RWPE1 (cell line): Measurements from ENCODE around the gene PNKP.

Source experiments
- CTCF ChIA-PET: fragments of 350-600 bp; sonication (Branson Sonifier 250); formaldehyde crosslinking; extraction: SDS; loops from one replicate; lab custom pipeline; 2021; lab: Yijun Ruan, JAX
- POLR2A ChIA-PET: fragments of 400-600 bp; formaldehyde crosslinking; extraction: SDS; loops from one replicate; lab custom pipeline; 2020; ENCODE audit warnings: antibody characterized with exemption; ENCODE audit not compliant: low non-redundant PET; lab: Yijun Ruan, JAX
- DNase-seq: peaks from one replicate; pipeline ENCODE4 v3.0.0; 2012; ENCODE audit warnings: low spot score
- H3K27ac ChIP-seq: fragments of 450-650 bp; 2 replicates; pipeline ENCODE4 v1.5.1; 2017
- CTCF ChIP-seq: fragments of 450-650 bp; conservative IDR thresholded peaks from 2 replicates; pipeline ENCODE4 v1.5.1; 2017; ENCODE audit warnings: low read depth, mild to moderate bottlenecking

PNKP gene

DNA sequence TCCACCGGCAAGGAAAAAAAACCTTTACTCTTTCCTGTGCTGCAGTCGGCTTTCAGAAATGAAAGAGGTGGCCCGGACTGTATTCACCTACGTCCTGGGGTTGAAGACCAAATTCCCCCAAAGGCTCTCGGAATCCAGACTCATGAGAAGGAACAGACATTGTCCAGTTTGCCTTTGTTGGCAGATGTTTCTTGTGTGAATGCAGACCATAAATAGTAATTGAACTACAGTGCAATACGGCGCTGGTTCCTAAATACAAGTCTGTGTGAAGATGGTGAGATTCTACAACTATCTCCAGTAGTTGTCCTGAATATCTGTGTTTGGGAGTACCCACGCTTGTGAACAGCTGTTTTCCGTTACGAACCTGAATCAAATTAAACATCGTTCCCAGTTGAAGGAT, 27.7 kb downstream of the PNKP start:
- ChIA-PET CTCF (interaction anchor here (0.6 kb wide), 1 partner anchor 545 kb away, joined by 3 read pairs; no protein-coding TSS in a partner anchor), POLR2A (no interaction called here)
- no peak overlapping the region for H3K27ac ChIP-seq
- no peak for TF ChIP-seq CTCF
- no peak for DNase-seq

GRCh38 chr19:49838885-49839588, 28.3 kb downstream of the PNKP start:
- CTCF ChIA-PET, result interaction anchor here (0.6 kb wide), 1 partner anchor 544 kb away, joined by 3 read pairs; no protein-coding TSS in a partner anchor

GRCh38 chr19:49837425-49837824, 30.0 kb downstream of the PNKP start:
- POLR2A ChIA-PET, result no interaction called here
- TF ChIP-seq CTCF, result no peak
- H3K27ac ChIP-seq, result peak overlapping the region; percentile 11; the same call in 1 of the 2 replicates
- CTCF ChIA-PET, result no interaction called here
- DNase-seq, result no peak

More at GRCh38 chr19:49838885-49839588, 28.3 kb downstream of the PNKP start:
- DNase-seq, result no peak
- no peak overlapping the region for H3K27ac ChIP-seq
- POLR2A ChIA-PET, result interaction anchor here (0.6 kb wide), 1 partner anchor 20 kb away, joined by 10 read pairs; no protein-coding TSS in a partner anchor
- TF ChIP-seq CTCF, result no peak

DNA sequence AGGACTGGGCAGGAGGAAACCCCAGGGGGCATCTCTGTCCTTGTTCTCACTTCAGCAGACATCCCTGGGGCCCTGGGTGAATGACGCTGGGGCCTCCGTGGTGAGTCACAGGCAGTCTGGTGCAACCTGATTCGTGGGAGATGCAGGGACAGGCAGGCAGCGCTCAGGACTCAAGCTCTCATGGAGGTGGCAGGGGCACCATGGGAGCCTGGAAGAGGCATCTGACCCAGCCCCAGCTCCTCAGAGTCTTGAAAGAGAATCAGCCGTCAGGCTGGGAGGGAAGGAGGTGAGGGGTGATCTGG, 30.4 kb downstream of the PNKP start:
- CTCF ChIA-PET, result interaction anchor here (0.6 kb wide), 1 partner anchor 29 kb away, joined by 3 read pairs; no protein-coding TSS in a partner anchor
- no peak for TF ChIP-seq CTCF
- peak overlapping the region; percentile 11; the same call in 1 of the 2 replicates for H3K27ac ChIP-seq
- DNase-seq, result no peak
- POLR2A ChIA-PET, result no interaction called here

DNA sequence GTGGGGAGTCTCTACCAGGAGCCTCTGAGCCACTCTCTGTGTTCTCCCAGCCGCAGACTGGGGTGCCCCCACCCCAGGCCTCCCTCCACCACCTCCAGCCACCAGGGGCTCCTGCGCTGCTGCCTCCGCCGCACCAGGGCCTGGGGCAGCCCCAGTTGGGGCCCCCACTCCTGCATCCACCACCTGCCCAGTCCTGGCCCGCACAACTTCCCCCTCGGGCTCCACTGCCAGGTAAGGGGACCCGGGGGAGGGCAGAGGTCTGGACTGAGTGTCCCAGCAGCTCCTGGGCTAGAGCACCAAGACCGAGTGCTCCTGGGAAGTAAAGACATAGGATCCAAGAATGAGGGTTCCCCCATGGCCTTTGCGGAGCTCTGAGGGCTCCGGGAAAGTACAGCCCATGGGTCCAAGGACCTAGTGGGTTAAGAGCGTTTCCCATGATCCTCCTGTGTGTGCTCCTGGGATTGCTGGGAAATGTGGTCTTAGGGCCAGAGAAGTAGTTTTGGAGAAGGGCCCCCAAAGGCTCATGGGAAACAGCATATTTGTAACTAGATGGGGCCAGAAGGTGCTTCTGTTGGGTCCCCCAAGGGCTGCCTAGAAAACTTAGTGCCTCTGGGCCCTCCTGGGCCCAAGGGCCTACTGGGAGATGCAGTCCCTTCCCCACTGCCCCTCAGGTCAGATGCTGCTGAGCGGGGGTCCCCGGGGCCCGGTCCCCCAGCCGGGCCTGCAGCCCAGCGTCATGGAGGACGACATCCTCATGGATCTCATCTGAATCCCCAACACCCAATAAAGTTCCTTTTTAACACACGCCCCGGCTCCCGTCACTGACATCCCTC, 31.0 kb downstream of the PNKP start:
- no peak for TF ChIP-seq CTCF
- POLR2A ChIA-PET, result no interaction called here
- CTCF ChIA-PET, result interaction anchor here (0.5 to 0.6 kb wide), 2 partner anchors 26 to 30 kb away, joined by 3 to 4 read pairs; no protein-coding TSS in a partner anchor
- no peak for DNase-seq
- peak overlapping the region; percentile 11; the same call in 1 of the 2 replicates for H3K27ac ChIP-seq

DNA sequence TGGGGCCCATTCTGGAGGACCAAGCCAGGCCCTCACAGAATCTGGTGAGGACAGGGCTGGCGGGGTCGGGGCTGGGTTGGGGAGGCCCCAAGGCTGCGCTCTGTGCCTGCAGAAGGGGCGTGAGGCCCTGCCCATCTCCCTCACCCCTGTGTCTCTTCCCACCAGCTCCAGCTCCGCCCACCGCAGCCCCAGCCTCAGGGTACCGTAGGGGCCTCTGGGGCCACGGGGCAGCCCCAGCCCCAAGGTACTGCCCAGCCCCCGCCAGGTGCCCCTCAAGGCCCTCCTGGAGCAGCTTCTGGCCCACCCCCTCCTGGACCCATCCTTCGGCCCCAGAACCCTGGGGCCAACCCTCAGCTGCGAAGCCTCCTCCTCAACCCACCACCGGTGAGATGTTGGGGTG, 31.8 kb downstream of the PNKP start:
- DNase-seq, result no peak
- TF ChIP-seq CTCF, result no peak
- POLR2A ChIA-PET, result no interaction called here

More for the DNA sequence above, 31.8 kb downstream of the PNKP start:
- CTCF ChIA-PET, result interaction anchor here (0.5 to 0.6 kb wide), 2 partner anchors 25 to 27 kb away, joined by 4 read pairs; no protein-coding TSS in a partner anchor
- no peak overlapping the region for H3K27ac ChIP-seq
